HEK293 (cell line): Measurements from ENCODE around the gene ALOX5AP.

Source experiments
- CTCF ChIA-PET: fragments of 350-600 bp; formaldehyde crosslinking; extraction: SDS; loops from one replicate; lab custom pipeline; 2021; ENCODE audit warnings: antibody characterized with exemption; lab: Yijun Ruan, JAX
- POLR2A ChIA-PET: fragments of 300-600 bp; formaldehyde crosslinking; extraction: SDS; loops from one replicate; lab custom pipeline; 2020; ENCODE audit warnings: antibody characterized with exemption, inconsistent platforms; lab: Yijun Ruan, JAX
- H3K27ac ChIP-seq: fragments of 200-500 bp; sonication (Bioruptor generic); 2 replicates; pipeline ENCODE4 v1.5.1; 2014; ENCODE audit warnings: low read depth, low read length, control low read depth, inconsistent platforms; ENCODE audit errors: extremely low read depth
- H3K36me3 ChIP-seq, 2 experiments: fragments of 200-500 bp in 1 of 2; sonication (Bioruptor generic) in 1 of 2; 1 replicate in 1 of 2; 2 replicates in 1 of 2; pipeline ENCODE4 v1.5.1; 2014 to 2017; ENCODE audit warnings: inconsistent platforms in 2 of 2, low read length in 2 of 2; ENCODE audit not compliant: control insufficient read depth in 2 of 2, insufficient read depth in 1 of 2
- H3K4me1 ChIP-seq: fragments of 200-500 bp; sonication (Bioruptor generic); 2 replicates; pipeline ENCODE4 v1.5.1; 2014; ENCODE audit warnings: mild to moderate bottlenecking, low read length, inconsistent platforms; ENCODE audit not compliant: control insufficient read depth, insufficient read depth
- H3K4me3 ChIP-seq: 2 replicates; pipeline ENCODE4 v1.5.1; 2011; ENCODE audit warnings: low read depth, mild to moderate bottlenecking, control low read depth, low read length, moderate library complexity
- H3K9me3 ChIP-seq: fragments of 200-500 bp; sonication (Bioruptor generic); 2 replicates; pipeline ENCODE4 v1.5.1; 2014; ENCODE audit warnings: low read depth, low read length, inconsistent platforms; ENCODE audit not compliant: control insufficient read depth, insufficient read depth
- BCL11A ChIP-seq: fragments of 450-650 bp; formaldehyde crosslinking; IDR thresholded peaks from 2 replicates; pipeline ENCODE4 v1.5.1; 2016; ENCODE audit warnings: low read depth, missing biosample characterization, missing genetic modification characterization
- HOXC10 ChIP-seq: sonication (generic); formaldehyde crosslinking; IDR thresholded peaks from 2 replicates; pipeline ENCODE4 v1.8.1; 2023; ENCODE audit warnings: mild to moderate bottlenecking, missing genetic modification reagents
- KLF8 ChIP-seq: fragments of 450-650 bp; formaldehyde crosslinking; IDR thresholded peaks from 2 replicates; pipeline ENCODE4 v1.5.1; 2016; ENCODE audit warnings: missing biosample characterization, missing genetic modification characterization
- PRDM4 ChIP-seq: fragments of 450-650 bp; formaldehyde crosslinking; IDR thresholded peaks from 2 replicates; pipeline ENCODE4 v1.5.1; 2017; ENCODE audit warnings: missing biosample characterization, missing genetic modification characterization
- TSHZ1 ChIP-seq: fragments of 450-650 bp; formaldehyde crosslinking; IDR thresholded peaks from 2 replicates; pipeline ENCODE4 v1.5.1; 2016; ENCODE audit warnings: missing biosample characterization, missing genetic modification characterization, borderline replicate concordance
- ZBTB10 ChIP-seq: fragments of 450-650 bp; formaldehyde crosslinking; IDR thresholded peaks from 2 replicates; pipeline ENCODE4 v1.5.1; 2016; ENCODE audit warnings: missing biosample characterization, missing genetic modification characterization
- ZBTB20 ChIP-seq: fragments of 450-650 bp; formaldehyde crosslinking; IDR thresholded peaks from 2 replicates; pipeline ENCODE4 v1.5.1; 2016; ENCODE audit warnings: missing biosample characterization, missing genetic modification characterization
- ZNF174 ChIP-seq: fragments of 450-650 bp; formaldehyde crosslinking; IDR thresholded peaks from 2 replicates; pipeline ENCODE4 v1.5.0; 2017; ENCODE audit warnings: missing biosample characterization, mild to moderate bottlenecking, missing genetic modification characterization
- ZNF184 ChIP-seq: fragments of 450-650 bp; IDR thresholded peaks from 2 replicates; pipeline ENCODE4 v1.5.1; 2018; ENCODE audit warnings: missing biosample characterization, mild to moderate bottlenecking, missing genetic modification characterization
- ZNF19 ChIP-seq: fragments of 450-650 bp; formaldehyde crosslinking; IDR thresholded peaks from 2 replicates; pipeline ENCODE4; 2016; ENCODE audit warnings: missing biosample characterization, missing genetic modification characterization, low read depth
- ZNF26 ChIP-seq: fragments of 450-650 bp; formaldehyde crosslinking; IDR thresholded peaks from 2 replicates; pipeline ENCODE4 v1.5.1; 2016; ENCODE audit warnings: missing biosample characterization, missing genetic modification characterization
- ZNF280C ChIP-seq: fragments of 450-650 bp; formaldehyde crosslinking; IDR thresholded peaks from 2 replicates; pipeline ENCODE4 v1.5.1; 2016; ENCODE audit warnings: missing biosample characterization, missing genetic modification characterization
- ZNF311 ChIP-seq: fragments of 450-650 bp; formaldehyde crosslinking; IDR thresholded peaks from 2 replicates; pipeline ENCODE4 v1.5.1; 2017; ENCODE audit warnings: missing biosample characterization, missing genetic modification characterization, borderline replicate concordance
- ZNF391 ChIP-seq: fragments of 450-650 bp; formaldehyde crosslinking; IDR thresholded peaks from 2 replicates; pipeline ENCODE4 v1.5.1; 2016; ENCODE audit warnings: low read depth, missing biosample characterization, missing genetic modification characterization, borderline replicate concordance
- ZNF571 ChIP-seq: fragments of 450-650 bp; formaldehyde crosslinking; IDR thresholded peaks from 2 replicates; pipeline ENCODE4 v1.5.0; 2017; ENCODE audit warnings: missing biosample characterization, missing genetic modification characterization
- ZNF677 ChIP-seq: fragments of 450-650 bp; IDR thresholded peaks from 2 replicates; pipeline ENCODE4 v1.5.0; 2018; ENCODE audit warnings: missing biosample characterization, mild to moderate bottlenecking, missing genetic modification characterization, moderate library complexity
- ZNF701 ChIP-seq: fragments of 450-650 bp; formaldehyde crosslinking; IDR thresholded peaks from 2 replicates; pipeline ENCODE4 v1.5.1; 2016; ENCODE audit warnings: missing biosample characterization, missing genetic modification characterization
- ZNF776 ChIP-seq: fragments of 450-650 bp; formaldehyde crosslinking; IDR thresholded peaks from 2 replicates; pipeline ENCODE4 v1.5.0; 2017; ENCODE audit warnings: missing biosample characterization, missing genetic modification characterization, borderline replicate concordance
- ZNF837 ChIP-seq: fragments of 450-650 bp; formaldehyde crosslinking; IDR thresholded peaks from 2 replicates; pipeline ENCODE4 v1.5.1; 2016; ENCODE audit warnings: missing biosample characterization, missing genetic modification characterization
- ZSCAN4 ChIP-seq: fragments of 450-650 bp; formaldehyde crosslinking; IDR thresholded peaks from 2 replicates; pipeline ENCODE4 v1.5.1; 2017; ENCODE audit warnings: missing biosample characterization, missing genetic modification characterization

Gene ALOX5AP

GRCh38 chr13:30773561-30773960, 38.2 kb downstream of the ALOX5AP start:
- H3K4me3 ChIP-seq: no peak overlapping the region
- no peaks in the 10 kb centered on the region for H3K4me1 ChIP-seq
- ChIA-PET CTCF (interaction anchor here (1.5 kb wide), 1 partner anchor 11 kb away, joined by 6 read pairs; no protein-coding TSS in a partner anchor), POLR2A (no interaction called here)
- H3K9me3 ChIP-seq: no peaks in the 10 kb centered on the region
- no peaks in the 10 kb centered on the region for H3K36me3 ChIP-seq
- no peak overlapping the region for H3K27ac ChIP-seq
- TF ChIP-seq ZNF571 (tag by site-specific recombination) (no peak), ZBTB20 (no peak), TSHZ1 (tag by site-specific recombination) (no peak), ZNF391 (tag by site-specific recombination) (no peak), ZSCAN4 (no peak), ZNF174 (no peak), KLF8 (no peak), ZNF837 (tag by site-specific recombination) (no peak), ZNF19 (tag by site-specific recombination) (no peak), ZNF677 (tag by site-specific recombination) (no peak), ZNF776 (tag by site-specific recombination) (no peak), ZNF184 (no peak), ZNF701 (no peak), PRDM4 (no peak), ZBTB10 (tag by site-specific recombination) (no peak)

- CTCF ChIA-PET: no interaction called here
- Histone ChIP-seq H3K36me3 (no peaks in the 10 kb centered on the region), H3K27ac (no peak overlapping the region), H3K9me3 (no peaks in the 10 kb centered on the region), H3K4me3 (no peak overlapping the region), H3K4me1 (no peaks in the 10 kb centered on the region)
- POLR2A ChIA-PET: no interaction called here
- TF ChIP-seq ZNF26 (no peak), HOXC10 (no peak), ZNF280C (tag by site-specific recombination) (no peak), BCL11A (no peak), ZNF311 (tag by site-specific recombination) (no peak)
These were observed 38.9 kb downstream of the ALOX5AP start for GRCh38 chr13:30774214-30774730.
